Keratinocyte (primary cell): ENCODE data around the gene BNC2. TPM values are rescaled to one million over a fixed set of nuclear protein-coding genes. Genes with fewer than 3 reads are reported as not detected.

Source experiments
- DNase-seq: peaks from one replicate; pipeline ENCODE4 v3.0.0-alpha.2; 2011; ENCODE audit warnings: low read depth, missing footprints, low spot score
- FAIRE-seq: peaks from 2 replicates; lab custom pipeline; 2011; peaks lifted over from hg19 to GRCh38; lab: Jason Lieb, UNC
- H2AFZ ChIP-seq: 2 replicates; pipeline ENCODE4 v1.6.0; 2012; ENCODE audit warnings: low read length, control low read depth, inconsistent platforms; ENCODE audit not compliant: control insufficient read depth
- H3K27ac ChIP-seq: 2 replicates; pipeline ENCODE4 v1.5.1; 2011; ENCODE audit warnings: low read length; ENCODE audit not compliant: control insufficient read depth, insufficient read depth
- H3K27me3 ChIP-seq: 3 replicates; pipeline ENCODE4 v1.6.0; 2011; ENCODE audit warnings: low read length; ENCODE audit not compliant: control insufficient read depth, insufficient read depth; ENCODE audit errors: extremely low read depth
- H3K36me3 ChIP-seq, 2 experiments: 2 replicates in 1 of 2; 3 replicates in 1 of 2; pipeline ENCODE4 v1.5.1; 2011; ENCODE audit warnings: low read length in 2 of 2, mild to moderate bottlenecking in 1 of 2; ENCODE audit not compliant: control insufficient read depth in 2 of 2, insufficient read depth in 2 of 2; ENCODE audit errors: extremely low read depth in 1 of 2
- H3K4me1 ChIP-seq: 3 replicates; pipeline ENCODE4 v1.5.1; 2011; ENCODE audit warnings: low read length; ENCODE audit not compliant: control insufficient read depth, insufficient read depth; ENCODE audit errors: extremely low read depth
- H3K4me2 ChIP-seq: 3 replicates; pipeline ENCODE4 v1.6.0; 2011; ENCODE audit warnings: low read depth, low read length; ENCODE audit not compliant: control insufficient read depth, insufficient read depth; ENCODE audit errors: extremely low read depth
- H3K4me3 ChIP-seq, 3 experiments: fragments of 200-600 bp in 1 of 3; sonication (generic) in 1 of 3; 2 replicates in 2 of 3; 3 replicates in 1 of 3; pipeline ENCODE4 v1.5.1; 2011 to 2016; ENCODE audit warnings: low read length in 3 of 3, mild to moderate bottlenecking in 3 of 3, control low read depth in 2 of 3, inconsistent platforms in 1 of 3, low read depth in 1 of 3, mixed read lengths in 1 of 3, mixed run types in 1 of 3, moderate library complexity in 1 of 3; ENCODE audit not compliant: control insufficient read depth in 2 of 3, insufficient read depth in 2 of 3; ENCODE audit errors: extremely low read depth in 1 of 3
- H3K79me2 ChIP-seq: 2 replicates; pipeline ENCODE4 v1.6.0; 2012; ENCODE audit warnings: low read length; ENCODE audit not compliant: control insufficient read depth, insufficient read depth
- H3K9ac ChIP-seq: 3 replicates; pipeline ENCODE4 v1.6.0; 2011; ENCODE audit warnings: low read length; ENCODE audit not compliant: control insufficient read depth, insufficient read depth; ENCODE audit errors: extremely low read depth
- H3K9me1 ChIP-seq: 3 replicates; pipeline ENCODE4 v1.6.0; 2011; ENCODE audit warnings: low read length; ENCODE audit not compliant: control insufficient read depth, insufficient read depth; ENCODE audit errors: extremely low read depth
- H3K9me3 ChIP-seq: 2 replicates; pipeline ENCODE4 v1.5.1; 2012; ENCODE audit warnings: low read depth, low read length; ENCODE audit not compliant: control insufficient read depth
- H4K20me1 ChIP-seq: 3 replicates; pipeline ENCODE4 v1.6.0; 2011; ENCODE audit warnings: low read length; ENCODE audit not compliant: control insufficient read depth, insufficient read depth; ENCODE audit errors: extremely low read depth
- EZH2 ChIP-seq: IDR thresholded peaks from one replicate; pipeline ENCODE4 v1.6.1; 2012; ENCODE audit warnings: inconsistent platforms, mild to moderate bottlenecking, low read length, moderate library complexity
- dilution Hi-C: fragments of 300-500 bp; cut with MboI; formaldehyde crosslinking; loops from one replicate; pipeline ENCODE4 v1.7.0; 2020; ENCODE audit warnings: low sequenced_read_pairs; ENCODE audit not compliant: extremely low pct_ligation_motif_present
- polyA plus RNA-seq, 5 experiments: library from polyadenylated mRNA; depleted of rRNA in 3 of 5; stranded (reverse) in 3 of 5; stranded (forward) in 1 of 5; unstranded in 1 of 5; fragments of >200 nt; gene quantifications; 1 replicate in 1 of 5; 2 replicates in 3 of 5; 3 replicates in 1 of 5; pipeline versions ENCODE4 v1.2.1 to v1.2.3, GENCODE V29; 2011 to 2012; ENCODE audit warnings: missing spikeins in 2 of 5, low read depth in 1 of 5, low replicate concordance in 1 of 5
- TF ChIP-seq, protein P1 (sequence below), 3 experiments: IDR thresholded peaks in 1 of 3; conservative IDR thresholded peaks in 1 of 3; optimal IDR thresholded peaks in 1 of 3; 2 replicates in 2 of 3; 3 replicates in 1 of 3; pipeline versions ENCODE3 to v1.5.1; 2011; ENCODE audit warnings: low read length in 3 of 3, mild to moderate bottlenecking in 3 of 3, moderate library complexity in 2 of 3, control low read depth in 1 of 3, inconsistent platforms in 1 of 3; ENCODE audit not compliant: insufficient read depth in 2 of 3; ENCODE audit errors: extremely low read depth in 1 of 3

The BNC2 gene
- polyA plus RNA-seq, 1 donor (not counting 4 experiments of a cell fraction or from before 2014, with no cell fraction given): 1.1 TPM

- DNase-seq (no peak), FAIRE-seq (no peak)
- no peak for TF ChIP-seq EZH2
- TF ChIP-seq, protein P1, sequence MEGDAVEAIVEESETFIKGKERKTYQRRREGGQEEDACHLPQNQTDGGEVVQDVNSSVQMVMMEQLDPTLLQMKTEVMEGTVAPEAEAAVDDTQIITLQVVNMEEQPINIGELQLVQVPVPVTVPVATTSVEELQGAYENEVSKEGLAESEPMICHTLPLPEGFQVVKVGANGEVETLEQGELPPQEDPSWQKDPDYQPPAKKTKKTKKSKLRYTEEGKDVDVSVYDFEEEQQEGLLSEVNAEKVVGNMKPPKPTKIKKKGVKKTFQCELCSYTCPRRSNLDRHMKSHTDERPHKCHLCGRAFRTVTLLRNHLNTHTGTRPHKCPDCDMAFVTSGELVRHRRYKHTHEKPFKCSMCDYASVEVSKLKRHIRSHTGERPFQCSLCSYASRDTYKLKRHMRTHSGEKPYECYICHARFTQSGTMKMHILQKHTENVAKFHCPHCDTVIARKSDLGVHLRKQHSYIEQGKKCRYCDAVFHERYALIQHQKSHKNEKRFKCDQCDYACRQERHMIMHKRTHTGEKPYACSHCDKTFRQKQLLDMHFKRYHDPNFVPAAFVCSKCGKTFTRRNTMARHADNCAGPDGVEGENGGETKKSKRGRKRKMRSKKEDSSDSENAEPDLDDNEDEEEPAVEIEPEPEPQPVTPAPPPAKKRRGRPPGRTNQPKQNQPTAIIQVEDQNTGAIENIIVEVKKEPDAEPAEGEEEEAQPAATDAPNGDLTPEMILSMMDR (optimal IDR thresholded peaks at IDR 0.05 in 1 of 3, IDR thresholded peaks at IDR 0.05 in 1 of 3, conservative IDR thresholded peaks at IDR 0.05 in 1 of 3; ENCODE audit: extremely low read depth in 1 of 3, insufficient read depth in 2 of 3, low read length in 3 of 3): no peak
- no peak overlapping the region for H3K9ac ChIP-seq
- H3K9me1 ChIP-seq: no peaks in the 10 kb centered on the region
- H2AFZ ChIP-seq: no peak overlapping the region
- H3K4me3 ChIP-seq: no peak overlapping the region
- H3K9me3 ChIP-seq: no peaks in the 10 kb centered on the region
- H4K20me1 ChIP-seq: no peaks in the 10 kb centered on the region
- no peaks in the 10 kb centered on the region for H3K4me1 ChIP-seq
- H3K27me3 ChIP-seq: no peaks in the 10 kb centered on the region
- no peak overlapping the region for H3K4me2 ChIP-seq
- H3K36me3 ChIP-seq: no peaks in the 10 kb centered on the region
- dilution Hi-C loops: no loop called here
- H3K27ac ChIP-seq: no peak overlapping the region
- H3K79me2 ChIP-seq: no peaks in the 10 kb centered on the region
Measured at GRCh38 chr9:16846986-16847385, 23.5 kb downstream of the BNC2 start.

- Histone ChIP-seq H3K4me2 (no peak overlapping the region), H4K20me1 (no peaks in the 10 kb centered on the region), H3K9ac (no peak overlapping the region), H3K9me1 (no peaks in the 10 kb centered on the region), H3K9me3 (no peaks in the 10 kb centered on the region), H3K79me2 (no peaks in the 10 kb centered on the region), H3K27ac (no peak overlapping the region), H3K4me3 (no peak overlapping the region), H3K4me1 (no peaks in the 10 kb centered on the region), H3K27me3 (no peaks in the 10 kb centered on the region), H3K36me3 (no peaks in the 10 kb centered on the region), H2AFZ (no peak overlapping the region)
- dilution Hi-C loops: no loop called here
- TF ChIP-seq, protein P1 (optimal IDR thresholded peaks at IDR 0.05 in 1 of 3, IDR thresholded peaks at IDR 0.05 in 1 of 3, conservative IDR thresholded peaks at IDR 0.05 in 1 of 3; ENCODE audit: extremely low read depth in 1 of 3, insufficient read depth in 2 of 3, low read length in 3 of 3): no peak
- TF ChIP-seq EZH2: no peak
- DNase-seq (no peak), FAIRE-seq (no peak)
Measured at GRCh38 chr9:16846367-16846766, 24.1 kb downstream of the BNC2 start.
